ENCODE results near the gene ASB14. TPM values are rescaled to one million over a fixed set of nuclear protein-coding genes. Genes with fewer than 3 reads are reported as not detected.

ASB14 gene
- total and polyA plus RNA-seq, 2 experiments from 2014 or later = 0.15 TPM; not detected in 1

DNA sequence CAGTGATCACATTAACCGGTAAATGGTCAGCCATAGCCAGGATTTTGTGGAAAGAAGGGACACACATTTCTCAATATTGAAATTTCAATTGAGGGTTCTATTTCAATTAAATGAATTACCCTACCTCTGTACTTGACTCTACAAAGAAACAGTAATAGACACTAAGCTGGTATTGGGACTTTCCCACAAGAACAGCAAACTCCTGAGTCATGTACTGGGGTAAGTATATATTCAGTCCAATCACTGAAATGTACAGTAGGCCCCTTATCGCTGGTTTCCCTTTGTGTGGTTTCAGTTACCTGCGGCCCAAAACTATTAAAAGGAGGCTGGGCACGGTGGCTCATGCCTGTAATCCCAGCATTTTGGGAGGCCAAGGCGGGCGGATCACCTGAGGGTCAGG, 17.6 kb downstream of the ASB14 start:
- DNase-seq = no peak
- no peak for TF ChIP-seq EZH2 (IDR thresholded peaks at IDR 0.05; ENCODE audit: insufficient read depth, poor library complexity, severe bottlenecking)
- no peak for TF ChIP-seq EZH2phosphoT487 (IDR thresholded peaks at IDR 0.05; ENCODE audit: insufficient read depth, low read depth)
- 95 to 98% methylated on average over 6 of the region's 6 CpGs for WGBS, 2 experiments (ENCODE audit: low coverage in 1 of 2, low lambda C conversion rate in 2 of 2, missing lambda C conversion rate in 2 of 2)
- Histone ChIP-seq H3K4me1 (ENCODE audit: insufficient read depth) (no peaks in the 10 kb centered on the region), H3K9me3 (ENCODE audit: low read depth) (no peaks in the 10 kb centered on the region), H3K79me2 (ENCODE audit: insufficient read depth) (no peaks in the 10 kb centered on the region), H3K27ac (no peak overlapping the region), H3K9me2 (ENCODE audit: insufficient read depth) (no peaks in the 10 kb centered on the region), H3K4me2 (ENCODE audit: unreplicated experiment) (no peak overlapping the region), H3K9ac (no peak overlapping the region), H3K36me3 (ENCODE audit: low read depth) (peaks cover 19% of the 10 kb centered on the region), H2AFZ (no peak overlapping the region), H3K4me3 (no peak overlapping the region), H3F3A (ENCODE audit: insufficient read depth) (no peaks in the 10 kb centered on the region; the same call in 1 of the 2 replicates), H3K27me3 (replicated peaks; ENCODE audit: insufficient read depth) (no peaks in the 10 kb centered on the region), H4K20me1 (ENCODE audit: insufficient read depth) (no peaks in the 10 kb centered on the region)
- in situ Hi-C loops (cut with MboI) = no loop called here

DNA sequence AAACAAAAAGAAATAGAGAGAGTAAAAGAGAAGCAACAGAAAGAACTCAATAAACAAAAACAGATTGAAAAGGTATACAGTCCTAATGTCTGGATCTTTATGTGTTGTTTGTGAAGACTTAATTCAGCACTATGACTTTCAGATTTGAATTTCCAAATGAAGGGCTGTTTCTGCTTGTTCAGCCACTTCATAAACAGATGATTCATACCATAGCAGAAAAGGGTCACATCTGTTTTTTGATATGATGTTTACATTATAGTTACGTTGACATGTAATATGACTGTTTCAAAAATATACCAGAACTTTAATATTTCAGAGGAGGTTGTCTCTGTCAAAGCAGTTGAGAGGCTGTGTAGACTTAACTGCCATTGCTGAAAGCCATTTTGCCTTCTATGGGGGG, 24.1 kb downstream of the ASB14 start:
- DNase-seq = no peak
- no peak overlapping the region for H2AFZ ChIP-seq
- H3K27ac ChIP-seq = no peak overlapping the region
- H3K4me2 ChIP-seq (ENCODE audit: unreplicated experiment) = no peak overlapping the region
- no peaks in the 10 kb centered on the region for H3K9me3 ChIP-seq (ENCODE audit: low read depth)
- 90 to 94% methylated on average over 1 of the region's 1 CpG for WGBS, 2 experiments (ENCODE audit: low coverage in 1 of 2, low lambda C conversion rate in 2 of 2, missing lambda C conversion rate in 2 of 2)
- H3K9ac ChIP-seq = no peak overlapping the region
- peaks cover 68% of the 10 kb centered on the region for H3K36me3 ChIP-seq (ENCODE audit: low read depth)
- TF ChIP-seq EZH2 (IDR thresholded peaks at IDR 0.05; ENCODE audit: insufficient read depth, poor library complexity, severe bottlenecking) (no peak), EZH2phosphoT487 (IDR thresholded peaks at IDR 0.05; ENCODE audit: insufficient read depth, low read depth) (no peak)
- H4K20me1 ChIP-seq (ENCODE audit: insufficient read depth) = no peaks in the 10 kb centered on the region
- H3K79me2 ChIP-seq (ENCODE audit: insufficient read depth) = peaks cover 11% of the 10 kb centered on the region
- H3F3A ChIP-seq (ENCODE audit: insufficient read depth) = no peaks in the 10 kb centered on the region; the same call in 1 of the 2 replicates
- no peaks in the 10 kb centered on the region for H3K9me2 ChIP-seq (ENCODE audit: insufficient read depth)
- in situ Hi-C loops (cut with MboI) = no loop called here
- H3K27me3 ChIP-seq (replicated peaks; ENCODE audit: insufficient read depth) = no peaks in the 10 kb centered on the region
- H3K4me1 ChIP-seq (ENCODE audit: insufficient read depth) = no peaks in the 10 kb centered on the region
- no peak overlapping the region for H3K4me3 ChIP-seq

DNA sequence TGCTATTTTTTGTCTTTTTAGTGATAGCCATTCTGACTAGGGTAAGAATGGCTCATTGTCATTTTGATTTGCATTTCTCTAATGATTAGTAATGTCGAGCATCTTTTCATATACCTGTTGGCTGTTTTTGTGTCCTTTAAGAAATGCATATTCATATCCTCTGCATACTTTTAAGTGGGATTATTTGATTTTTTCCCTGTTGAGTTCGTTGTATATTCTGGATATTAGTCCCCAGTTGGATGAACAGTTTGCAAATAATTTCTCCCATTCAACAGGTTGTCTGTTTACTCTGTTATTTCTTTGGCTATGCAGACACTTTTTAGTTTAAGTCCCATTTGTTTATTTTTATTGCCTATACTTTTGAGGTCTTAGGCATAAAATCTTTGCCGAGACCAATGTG, 30.6 kb downstream of the ASB14 start:
- in situ Hi-C loops (cut with MboI) = no loop called here
- H3K4me3 ChIP-seq = no peak overlapping the region
- WGBS, 2 experiments (ENCODE audit: low coverage in 1 of 2, low lambda C conversion rate in 2 of 2, missing lambda C conversion rate in 2 of 2) = 86 to 87% methylated on average over 3 of the region's 3 CpGs
- H3K27ac ChIP-seq = no peak overlapping the region
- no peak overlapping the region for H3K4me2 ChIP-seq (ENCODE audit: unreplicated experiment)
- no peaks in the 10 kb centered on the region for H3K9me2 ChIP-seq (ENCODE audit: insufficient read depth)
- H3K9ac ChIP-seq = no peak overlapping the region
- H4K20me1 ChIP-seq (ENCODE audit: insufficient read depth) = no peaks in the 10 kb centered on the region
- H3K36me3 ChIP-seq (ENCODE audit: low read depth) = peaks cover 65% of the 10 kb centered on the region
- no peaks in the 10 kb centered on the region for H3K27me3 ChIP-seq (replicated peaks; ENCODE audit: insufficient read depth)
- H3K79me2 ChIP-seq (ENCODE audit: insufficient read depth) = peaks cover 11% of the 10 kb centered on the region
- DNase-seq = no peak
- TF ChIP-seq EZH2phosphoT487 (IDR thresholded peaks at IDR 0.05; ENCODE audit: insufficient read depth, low read depth) (no peak), EZH2 (IDR thresholded peaks at IDR 0.05; ENCODE audit: insufficient read depth, poor library complexity, severe bottlenecking) (no peak)
- no peaks in the 10 kb centered on the region for H3K9me3 ChIP-seq (ENCODE audit: low read depth)
- H3F3A ChIP-seq (ENCODE audit: insufficient read depth) = no peaks in the 10 kb centered on the region
- no peaks in the 10 kb centered on the region for H3K4me1 ChIP-seq (ENCODE audit: insufficient read depth)
- H2AFZ ChIP-seq = no peak overlapping the region

DNA sequence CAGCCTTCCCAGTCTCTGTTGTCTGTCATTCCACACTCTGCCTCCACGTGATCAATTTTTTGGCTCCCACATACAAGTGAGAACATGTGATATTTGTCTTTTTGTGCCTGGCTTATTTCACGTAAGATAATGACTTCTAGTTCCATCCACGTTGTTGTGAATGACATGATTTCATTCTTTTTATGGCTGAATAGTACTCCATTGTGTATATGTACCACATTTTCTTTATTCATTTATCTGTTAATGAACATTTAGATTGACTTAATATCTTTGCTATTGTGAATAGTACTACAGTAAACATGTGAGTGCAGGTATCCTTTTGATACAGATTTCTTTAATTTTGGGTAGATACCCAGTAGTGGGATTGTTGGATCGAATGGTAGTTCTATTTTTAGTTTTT, 31.4 kb downstream of the ASB14 start:
- no peak for DNase-seq
- in situ Hi-C loops (cut with MboI) = no loop called here
- no peak for TF ChIP-seq EZH2 (IDR thresholded peaks at IDR 0.05; ENCODE audit: insufficient read depth, poor library complexity, severe bottlenecking)

DNA sequence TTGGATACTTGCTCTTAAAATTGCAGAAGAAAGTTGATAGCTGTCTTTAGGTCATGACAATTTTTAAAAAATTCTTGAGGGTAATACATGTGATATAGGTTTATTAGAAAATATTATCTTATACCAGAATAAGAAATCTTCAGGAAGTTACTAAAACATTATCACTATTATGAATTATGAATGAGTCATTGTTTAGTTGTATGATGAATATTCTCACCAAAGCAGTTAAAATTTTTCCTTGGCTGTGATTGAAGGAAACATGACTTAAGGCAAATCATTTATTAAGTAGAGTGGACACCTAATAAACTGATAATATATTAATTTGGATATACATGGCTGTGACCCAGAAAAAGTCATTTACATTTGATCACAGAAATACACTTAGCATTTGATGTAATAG, 34.8 kb downstream of the ASB14 start:
- H3K4me2 ChIP-seq (ENCODE audit: unreplicated experiment) = no peak overlapping the region
- peaks cover 35% of the 10 kb centered on the region for H3K36me3 ChIP-seq (ENCODE audit: low read depth)
- H3K9me3 ChIP-seq (ENCODE audit: low read depth) = no peaks in the 10 kb centered on the region
- no peak overlapping the region for H3K27ac ChIP-seq
- in situ Hi-C loops (cut with MboI) = no loop called here
- no peaks in the 10 kb centered on the region for H3F3A ChIP-seq (ENCODE audit: insufficient read depth)
- H3K4me1 ChIP-seq (ENCODE audit: insufficient read depth) = no peaks in the 10 kb centered on the region
- H3K9me2 ChIP-seq (ENCODE audit: insufficient read depth) = no peaks in the 10 kb centered on the region
- no peaks in the 10 kb centered on the region for H3K79me2 ChIP-seq (ENCODE audit: insufficient read depth)
- no peak overlapping the region for H3K4me3 ChIP-seq
- no peak for DNase-seq
- H4K20me1 ChIP-seq (ENCODE audit: insufficient read depth) = no peaks in the 10 kb centered on the region
- no peak for TF ChIP-seq EZH2 (IDR thresholded peaks at IDR 0.05; ENCODE audit: insufficient read depth, poor library complexity, severe bottlenecking)
- no peak for TF ChIP-seq EZH2phosphoT487 (IDR thresholded peaks at IDR 0.05; ENCODE audit: insufficient read depth, low read depth)
- H2AFZ ChIP-seq = no peak overlapping the region
- no peak overlapping the region for H3K9ac ChIP-seq
- no peaks in the 10 kb centered on the region for H3K27me3 ChIP-seq (replicated peaks; ENCODE audit: insufficient read depth)

More for the DNA sequence above, 31.4 kb downstream of the ASB14 start:
- Histone ChIP-seq H3K27ac (no peak overlapping the region), H4K20me1 (ENCODE audit: insufficient read depth) (no peaks in the 10 kb centered on the region), H3F3A (ENCODE audit: insufficient read depth) (no peaks in the 10 kb centered on the region), H3K9me3 (ENCODE audit: low read depth) (no peaks in the 10 kb centered on the region), H2AFZ (no peak overlapping the region), H3K27me3 (replicated peaks; ENCODE audit: insufficient read depth) (no peaks in the 10 kb centered on the region), H3K79me2 (ENCODE audit: insufficient read depth) (peaks cover 6% of the 10 kb centered on the region; the same call in 1 of the 2 replicates), H3K4me2 (ENCODE audit: unreplicated experiment) (no peak overlapping the region), H3K4me3 (no peak overlapping the region), H3K4me1 (ENCODE audit: insufficient read depth) (no peaks in the 10 kb centered on the region), H3K9me2 (ENCODE audit: insufficient read depth) (no peaks in the 10 kb centered on the region), H3K9ac (no peak overlapping the region), H3K36me3 (ENCODE audit: low read depth) (peaks cover 60% of the 10 kb centered on the region)
- WGBS, 2 experiments (ENCODE audit: low coverage in 1 of 2, low lambda C conversion rate in 2 of 2, missing lambda C conversion rate in 2 of 2) = 77 to 89% methylated on average over 4 of the region's 4 CpGs
